GM18498 (cell line): ENCODE data around the gene DEFB121.
"Not testable (repeated sequence)": the region's sequence is repeated elsewhere in the genome, so short reads cannot be mapped to it uniquely, and the experiment has no call there.

Experiments used
- ATAC-seq: cut with Tn5 transposase; IDR thresholded peaks from one replicate; pipeline ENCODE4 v1.9.1; 2021; ENCODE audit warnings: mild to moderate bottlenecking, moderate library complexity; ENCODE audit not compliant: unreplicated experiment

DEFB121 gene

DNA sequence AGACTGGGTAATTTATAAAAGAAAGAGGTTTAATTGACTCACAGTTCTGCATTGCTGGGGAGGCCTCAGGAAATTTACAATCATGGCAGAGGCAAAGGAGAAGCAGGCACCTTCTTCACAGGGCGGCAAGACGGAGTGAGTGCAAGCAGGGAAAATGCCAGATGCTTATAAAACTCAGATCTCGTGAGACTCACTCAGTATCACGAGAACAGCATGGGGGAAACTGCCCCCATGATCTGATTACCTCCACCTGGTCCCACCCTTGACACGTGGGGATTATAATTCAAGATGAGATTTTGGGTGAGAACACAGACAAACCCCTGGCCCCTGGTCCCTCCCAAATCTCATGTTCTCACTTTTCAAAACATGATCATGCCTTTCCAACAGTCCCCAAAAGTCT lies 41.7 kb downstream of the DEFB121 start:
- not testable (repeated sequence) for ATAC-seq

DNA sequence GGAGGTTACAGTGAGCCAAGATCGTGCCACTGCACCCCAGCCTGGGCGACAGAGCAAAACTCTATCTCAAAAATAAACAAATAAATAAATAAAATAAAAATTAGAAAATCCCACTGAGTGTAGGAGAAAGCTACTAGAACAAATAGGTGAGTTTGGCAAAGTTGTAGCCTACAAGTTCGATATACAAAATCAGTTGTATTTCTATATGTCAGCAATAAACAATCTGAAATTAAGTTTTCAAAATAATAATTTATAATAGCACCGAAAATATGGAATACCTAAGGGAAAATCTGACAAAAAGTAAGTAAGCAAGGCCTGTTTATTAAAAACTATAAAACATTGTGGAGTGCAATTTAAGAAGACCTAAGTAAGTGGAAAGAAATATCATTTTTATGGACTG lies 42.7 kb downstream of the DEFB121 start:
- ATAC-seq: no peak

DNA sequence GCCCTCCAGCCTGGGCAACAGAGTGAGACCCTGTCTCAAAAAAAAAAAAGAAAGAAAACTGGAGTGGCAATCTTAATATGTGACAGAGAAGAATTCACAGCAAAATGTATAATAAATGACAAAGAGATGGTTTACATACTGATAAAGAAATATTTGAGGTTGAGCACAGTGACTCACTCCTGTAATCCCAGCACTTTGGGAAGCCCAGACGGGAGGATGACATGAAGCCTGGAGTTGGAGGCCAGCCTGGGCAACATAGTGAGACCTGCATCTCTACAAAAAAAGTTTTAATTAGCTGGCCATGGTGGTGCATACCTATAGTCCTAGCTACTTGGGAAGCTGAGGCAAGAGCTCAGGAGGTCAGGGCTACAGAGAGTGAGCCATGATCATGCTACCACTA lies 50.0 kb downstream of the DEFB121 start:
- ATAC-seq: no peak
